ENCODE results near the gene UBE4A. TPM values are rescaled to one million over a fixed set of nuclear protein-coding genes. Genes with fewer than 3 reads are reported as not detected.

Gene UBE4A
- total RNA-seq, 1 experiment from 2014 or later, result 57.9 TPM

DNA sequence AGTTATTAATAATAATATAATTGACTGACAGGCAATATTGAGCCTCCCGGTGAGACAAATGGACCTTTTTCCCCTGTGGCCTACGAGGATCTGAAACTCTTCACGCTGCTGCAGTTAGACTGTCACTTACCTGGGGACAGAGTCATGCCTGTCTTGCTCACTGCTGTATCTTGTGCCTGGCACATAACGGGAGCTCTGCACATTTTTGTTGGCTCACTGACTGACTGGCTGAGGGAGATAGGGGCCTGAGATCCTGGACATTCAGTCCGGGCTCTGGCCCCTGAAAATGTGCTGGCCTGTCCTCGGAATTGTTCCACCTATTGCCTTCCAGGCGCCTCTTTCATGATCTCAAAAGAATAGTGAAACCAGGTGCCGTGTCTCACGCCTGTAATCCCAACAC, 16.2 kb upstream of the UBE4A start:
- no peaks in the 10 kb centered on the region for H3K9me3 ChIP-seq (ENCODE audit: control insufficient read depth, insufficient read depth, low read depth, low read length)
- TF ChIP-seq TCF7L2 (IDR thresholded peaks at IDR 0.05; ENCODE audit: low read depth, low read length) (no peak), POLR2AphosphoS5 (IDR thresholded peaks at IDR 0.05; ENCODE audit: low read depth, low read length) (no peak), SIN3A (IDR thresholded peaks at IDR 0.05; ENCODE audit: borderline replicate concordance, insufficient read depth, low read depth, low read length) (no peak)
- TF ChIP-seq, protein P1, sequence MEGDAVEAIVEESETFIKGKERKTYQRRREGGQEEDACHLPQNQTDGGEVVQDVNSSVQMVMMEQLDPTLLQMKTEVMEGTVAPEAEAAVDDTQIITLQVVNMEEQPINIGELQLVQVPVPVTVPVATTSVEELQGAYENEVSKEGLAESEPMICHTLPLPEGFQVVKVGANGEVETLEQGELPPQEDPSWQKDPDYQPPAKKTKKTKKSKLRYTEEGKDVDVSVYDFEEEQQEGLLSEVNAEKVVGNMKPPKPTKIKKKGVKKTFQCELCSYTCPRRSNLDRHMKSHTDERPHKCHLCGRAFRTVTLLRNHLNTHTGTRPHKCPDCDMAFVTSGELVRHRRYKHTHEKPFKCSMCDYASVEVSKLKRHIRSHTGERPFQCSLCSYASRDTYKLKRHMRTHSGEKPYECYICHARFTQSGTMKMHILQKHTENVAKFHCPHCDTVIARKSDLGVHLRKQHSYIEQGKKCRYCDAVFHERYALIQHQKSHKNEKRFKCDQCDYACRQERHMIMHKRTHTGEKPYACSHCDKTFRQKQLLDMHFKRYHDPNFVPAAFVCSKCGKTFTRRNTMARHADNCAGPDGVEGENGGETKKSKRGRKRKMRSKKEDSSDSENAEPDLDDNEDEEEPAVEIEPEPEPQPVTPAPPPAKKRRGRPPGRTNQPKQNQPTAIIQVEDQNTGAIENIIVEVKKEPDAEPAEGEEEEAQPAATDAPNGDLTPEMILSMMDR (IDR thresholded peaks at IDR 0.05), result no peak
- TF ChIP-seq, protein P2, sequence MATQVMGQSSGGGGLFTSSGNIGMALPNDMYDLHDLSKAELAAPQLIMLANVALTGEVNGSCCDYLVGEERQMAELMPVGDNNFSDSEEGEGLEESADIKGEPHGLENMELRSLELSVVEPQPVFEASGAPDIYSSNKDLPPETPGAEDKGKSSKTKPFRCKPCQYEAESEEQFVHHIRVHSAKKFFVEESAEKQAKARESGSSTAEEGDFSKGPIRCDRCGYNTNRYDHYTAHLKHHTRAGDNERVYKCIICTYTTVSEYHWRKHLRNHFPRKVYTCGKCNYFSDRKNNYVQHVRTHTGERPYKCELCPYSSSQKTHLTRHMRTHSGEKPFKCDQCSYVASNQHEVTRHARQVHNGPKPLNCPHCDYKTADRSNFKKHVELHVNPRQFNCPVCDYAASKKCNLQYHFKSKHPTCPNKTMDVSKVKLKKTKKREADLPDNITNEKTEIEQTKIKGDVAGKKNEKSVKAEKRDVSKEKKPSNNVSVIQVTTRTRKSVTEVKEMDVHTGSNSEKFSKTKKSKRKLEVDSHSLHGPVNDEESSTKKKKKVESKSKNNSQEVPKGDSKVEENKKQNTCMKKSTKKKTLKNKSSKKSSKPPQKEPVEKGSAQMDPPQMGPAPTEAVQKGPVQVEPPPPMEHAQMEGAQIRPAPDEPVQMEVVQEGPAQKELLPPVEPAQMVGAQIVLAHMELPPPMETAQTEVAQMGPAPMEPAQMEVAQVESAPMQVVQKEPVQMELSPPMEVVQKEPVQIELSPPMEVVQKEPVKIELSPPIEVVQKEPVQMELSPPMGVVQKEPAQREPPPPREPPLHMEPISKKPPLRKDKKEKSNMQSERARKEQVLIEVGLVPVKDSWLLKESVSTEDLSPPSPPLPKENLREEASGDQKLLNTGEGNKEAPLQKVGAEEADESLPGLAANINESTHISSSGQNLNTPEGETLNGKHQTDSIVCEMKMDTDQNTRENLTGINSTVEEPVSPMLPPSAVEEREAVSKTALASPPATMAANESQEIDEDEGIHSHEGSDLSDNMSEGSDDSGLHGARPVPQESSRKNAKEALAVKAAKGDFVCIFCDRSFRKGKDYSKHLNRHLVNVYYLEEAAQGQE (IDR thresholded peaks at IDR 0.05; ENCODE audit: insufficient read depth in 1 of 2, low read depth in 2 of 2, low read length in 1 of 2), result no peak
- intact Hi-C loops (cut with micrococcal nuclease; ENCODE audit: unreplicated experiment), result no loop called here
- ATAC-seq, result no peak
- H3K27me3 ChIP-seq (ENCODE audit: control insufficient read depth, insufficient read depth, low read length), result peaks cover 6% of the 10 kb centered on the region
- BruUV-seq (replicated peaks), result no TSS peak
- ChIA-PET POLR2A (no interaction called here), CTCF (no interaction called here)
- H3K4me1 ChIP-seq (ENCODE audit: control insufficient read depth, insufficient read depth, low read length), result no peaks in the 10 kb centered on the region
- in situ Hi-C loops (cut with HindIII; ENCODE audit: low pct_unique_long_range_greater_than_20kb, low sequenced_read_pairs), result no loop called here
- no peaks in the 10 kb centered on the region for H3K36me3 ChIP-seq (ENCODE audit: control insufficient read depth, insufficient read depth, low read length)
- no peak overlapping the region for H3K4me3 ChIP-seq (ENCODE audit: low read depth in 2 of 2, low read length in 2 of 2)
- DNase-seq (ENCODE audit: low read depth, low spot score), result no peak
- H3K27ac ChIP-seq (ENCODE audit: low read length), result no peak overlapping the region

DNA sequence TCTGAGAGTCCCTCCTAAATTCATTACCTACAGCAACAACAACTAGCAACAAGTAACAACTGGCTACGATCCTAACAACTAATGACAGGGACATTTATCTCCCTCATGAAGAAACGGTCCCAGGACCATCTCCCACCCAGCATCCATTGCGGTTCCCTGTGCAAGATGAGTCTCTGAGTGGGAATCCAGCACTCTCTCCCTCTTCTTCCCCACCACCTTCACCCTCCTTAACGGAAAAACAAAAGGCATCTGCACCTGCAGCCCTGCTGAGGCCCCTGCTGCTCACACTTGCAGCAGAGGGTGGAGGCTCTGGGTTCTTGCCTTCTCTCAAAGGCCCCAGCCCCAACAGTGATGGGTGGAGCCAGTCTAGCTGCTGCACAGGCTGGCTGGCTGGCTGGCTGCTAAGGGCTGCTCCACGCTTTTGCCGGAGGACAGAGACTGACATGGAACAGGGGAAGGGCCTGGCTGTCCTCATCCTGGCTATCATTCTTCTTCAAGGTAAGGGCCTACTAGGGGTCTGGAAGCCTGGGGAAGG, 15.4 kb upstream of the UBE4A start, which contains the start of gene CD3G:
TSS of gene CD3G (plus strand) at position 364 of the 535 bp plus-strand sequence. CDS start at position 444, 80 bp downstream.
- no peak within 1 kb of the TSS for H3K4me3 ChIP-seq (ENCODE audit: low read depth in 2 of 2, low read length in 2 of 2)
- ChIA-PET CTCF (no interaction called here), POLR2A (no interaction called here)
- no peak for ATAC-seq
- peaks cover 14% of the 10 kb centered on the region for H3K27me3 ChIP-seq (ENCODE audit: control insufficient read depth, insufficient read depth, low read length)
- intact Hi-C loops (cut with micrococcal nuclease; ENCODE audit: unreplicated experiment), result no loop called here
- in situ Hi-C loops (cut with HindIII; ENCODE audit: low pct_unique_long_range_greater_than_20kb, low sequenced_read_pairs), result no loop called here
- no peaks in the 10 kb centered on the region for H3K4me1 ChIP-seq (ENCODE audit: control insufficient read depth, insufficient read depth, low read length)
- DNase-seq (ENCODE audit: low read depth, low spot score), result no peak
- TF ChIP-seq TCF7L2 (IDR thresholded peaks at IDR 0.05; ENCODE audit: low read depth, low read length) (no peak), POLR2AphosphoS5 (IDR thresholded peaks at IDR 0.05; ENCODE audit: low read depth, low read length) (no peak)
- TF ChIP-seq, protein P1 (IDR thresholded peaks at IDR 0.05), result no peak
- BruUV-seq (replicated peaks), result no TSS peak
- no peaks in the 10 kb centered on the region for H3K9me3 ChIP-seq (ENCODE audit: control insufficient read depth, insufficient read depth, low read depth, low read length)
- H3K27ac ChIP-seq (ENCODE audit: low read length), result no peak within 1 kb of the TSS
- no peaks in the 10 kb centered on the region for H3K36me3 ChIP-seq (ENCODE audit: control insufficient read depth, insufficient read depth, low read length)

Measured in Panc1 (cell line).